HepG2 (cell line): Measurements from ENCODE around the gene NEDD4L. TPM values are rescaled to one million over a fixed set of nuclear protein-coding genes. Genes with fewer than 3 reads are reported as not detected.

Source experiments
- AHR ChIP-seq: IDR thresholded peaks from 2 replicates; pipeline ENCODE4 v1.6.1; 2018; ENCODE audit warnings: missing genetic modification reagents, missing compliant biosample characterization
- LCORL ChIP-seq, 2 experiments: fragments of 450-650 bp in 1 of 2; sonication (generic) in 1 of 2; formaldehyde crosslinking in 1 of 2; IDR thresholded peaks; 2 replicates each; pipeline versions ENCODE4 v1.5.0 to v1.6.1; 2017 to 2020; ENCODE audit warnings: antibody characterized with exemption in 1 of 2, missing genetic modification reagents in 1 of 2
- MATR3 ChIP-seq: sonication (generic); formaldehyde crosslinking; IDR thresholded peaks from 2 replicates; pipeline ENCODE4 v1.4.0; 2020; ENCODE audit warnings: missing genetic modification reagents
- PHF21A ChIP-seq: sonication (generic); formaldehyde crosslinking; IDR thresholded peaks from 2 replicates; pipeline ENCODE4 v1.5.0; 2020; ENCODE audit warnings: mild to moderate bottlenecking, missing genetic modification reagents
- POLR2A ChIP-seq, 2 experiments: IDR thresholded peaks; 2 replicates each; pipeline ENCODE4 v1.6.1; 2011; ENCODE audit warnings: low read depth in 2 of 2, low read length in 2 of 2, mild to moderate bottlenecking in 1 of 2, moderate library complexity in 1 of 2; ENCODE audit not compliant: insufficient read depth in 1 of 2
- TBL1XR1 ChIP-seq: fragments of 150-350 bp; IDR thresholded peaks from 2 replicates; pipeline ENCODE4 v1.6.1; 2014; ENCODE audit warnings: borderline replicate concordance, low read length; ENCODE audit not compliant: partially characterized antibody
- ZFX ChIP-seq: sonication (generic); formaldehyde crosslinking; IDR thresholded peaks from 2 replicates; pipeline ENCODE4 v1.4.0; 2020; ENCODE audit warnings: mild to moderate bottlenecking, low read depth, missing genetic modification reagents, moderate library complexity
- ZNF761 ChIP-seq: sonication (generic); formaldehyde crosslinking; conservative IDR thresholded peaks from 2 replicates; pipeline ENCODE4 v1.4.0; 2020; ENCODE audit warnings: mild to moderate bottlenecking, missing genetic modification reagents
- polyA plus RNA-seq, 8 experiments: library from polyadenylated mRNA; depleted of rRNA in 3 of 8; stranded (reverse) in 7 of 8; unstranded in 1 of 8; fragments of >200 nt; fragmentation: Illumina TruSeq in 4 of 8; extraction: Trizol in 4 of 8; gene quantifications; 2 replicates each; pipeline versions ENCODE4 v1.2.1 to v1.2.3, GENCODE V29; 2011 to 2016; ENCODE audit warnings: low read depth in 4 of 8, missing spikeins in 1 of 8, mixed read lengths in 1 of 8; ENCODE audit not compliant: insufficient read depth in 1 of 8
- total RNA-seq, 5 experiments: library from RNA; depleted of rRNA; stranded (reverse); fragments of >200 nt; fragmentation: Illumina TruSeq; extraction: Trizol; gene quantifications; 2 replicates each; pipeline ENCODE4 v1.2.3, GENCODE V29; 2016; ENCODE audit warnings: low read depth in 1 of 5
- TF ChIP-seq, protein P1 (sequence below): sonication (generic); formaldehyde crosslinking; IDR thresholded peaks from 2 replicates; pipeline ENCODE4 v1.4.0; 2020; ENCODE audit warnings: missing genetic modification reagents, borderline replicate concordance
- TF ChIP-seq, protein P2 (sequence below): sonication (generic); formaldehyde crosslinking; IDR thresholded peaks from 2 replicates; pipeline ENCODE4 v1.4.0; 2020; ENCODE audit warnings: missing genetic modification reagents, mild to moderate bottlenecking, borderline replicate concordance
- TF ChIP-seq, protein P3 (sequence below): sonication (generic); formaldehyde crosslinking; IDR thresholded peaks from 2 replicates; pipeline ENCODE4 v1.4.0; 2020; ENCODE audit warnings: mild to moderate bottlenecking, low read depth, missing genetic modification reagents
- TF ChIP-seq, protein P4 (sequence below): sonication (generic); formaldehyde crosslinking; IDR thresholded peaks from 2 replicates; pipeline ENCODE4 v1.5.1; 2020; ENCODE audit warnings: missing genetic modification reagents, mild to moderate bottlenecking, borderline replicate concordance
- TF ChIP-seq, protein P5 (sequence below): sonication (generic); formaldehyde crosslinking; IDR thresholded peaks from 2 replicates; pipeline ENCODE4 v1.4.0; 2020; ENCODE audit warnings: mild to moderate bottlenecking, missing genetic modification reagents

NEDD4L gene
- total and polyA plus RNA-seq, 2 of the 13 experiments (the other 11 are each of a cell fraction or from before 2014, with no cell fraction given) = 168 to 390 TPM

DNA sequence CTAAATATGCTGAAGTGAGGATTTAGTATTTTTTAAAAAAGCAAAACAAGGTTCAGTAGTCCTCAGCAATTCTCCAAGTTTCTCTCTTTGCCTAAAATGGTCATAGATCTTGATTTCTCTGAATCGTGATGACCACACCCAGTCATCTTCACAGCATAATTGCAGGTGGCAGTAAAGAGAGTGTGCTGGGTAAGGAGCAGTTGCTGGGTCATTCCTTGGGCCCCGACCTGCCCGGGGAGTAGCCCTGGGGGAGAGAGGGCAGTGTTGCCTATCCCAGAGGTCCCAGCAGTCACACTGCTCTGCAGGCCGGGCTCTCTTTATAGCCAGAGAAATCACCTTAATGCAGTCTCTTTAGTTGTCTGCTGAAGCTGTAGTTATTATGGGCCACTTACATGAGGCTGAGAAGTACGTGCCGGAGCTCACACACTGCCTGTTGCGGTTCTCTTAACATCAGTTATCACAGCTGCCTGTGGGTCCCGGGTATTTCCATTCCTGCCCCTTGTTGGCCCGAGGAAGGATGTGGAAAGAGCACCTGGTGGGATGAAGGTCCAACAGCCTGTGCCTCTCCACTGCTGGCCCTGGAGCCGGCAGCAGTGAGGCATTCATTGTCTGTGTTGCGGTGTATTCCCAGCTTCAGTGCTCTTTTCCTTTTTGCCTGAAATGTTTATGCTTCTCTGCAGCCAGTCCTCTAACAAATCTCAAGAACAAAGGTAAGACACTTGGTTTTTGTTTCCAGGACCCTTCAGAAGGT lies 354.8 kb downstream of the NEDD4L start (continued):
- peak; percentile 25 for TF ChIP-seq TBL1XR1
- TF ChIP-seq POLR2A (IDR thresholded peaks at IDR 0.05; ENCODE audit: insufficient read depth in 1 of 2, low read depth in 2 of 2, low read length in 2 of 2) = peak; percentile 42 to 67; a peak in 3 of 4 replicates
- 0 out of 2 replicates have a peak, but pooled peaks have one; percentile 42 for TF ChIP-seq ZNF761 (CRISPR knock-in tag)
- TF ChIP-seq LCORL (IDR thresholded peaks at IDR 0.05) = no peak
- 0 out of 2 replicates have a peak, but pooled peaks have one; percentile 29 for TF ChIP-seq LCORL (CRISPR knock-in tag; IDR thresholded peaks at IDR 0.05)
- TF ChIP-seq PHF21A (CRISPR knock-in tag) = peak; percentile 51; the same call in 1 of the 2 replicates
- TF ChIP-seq, protein P1, sequence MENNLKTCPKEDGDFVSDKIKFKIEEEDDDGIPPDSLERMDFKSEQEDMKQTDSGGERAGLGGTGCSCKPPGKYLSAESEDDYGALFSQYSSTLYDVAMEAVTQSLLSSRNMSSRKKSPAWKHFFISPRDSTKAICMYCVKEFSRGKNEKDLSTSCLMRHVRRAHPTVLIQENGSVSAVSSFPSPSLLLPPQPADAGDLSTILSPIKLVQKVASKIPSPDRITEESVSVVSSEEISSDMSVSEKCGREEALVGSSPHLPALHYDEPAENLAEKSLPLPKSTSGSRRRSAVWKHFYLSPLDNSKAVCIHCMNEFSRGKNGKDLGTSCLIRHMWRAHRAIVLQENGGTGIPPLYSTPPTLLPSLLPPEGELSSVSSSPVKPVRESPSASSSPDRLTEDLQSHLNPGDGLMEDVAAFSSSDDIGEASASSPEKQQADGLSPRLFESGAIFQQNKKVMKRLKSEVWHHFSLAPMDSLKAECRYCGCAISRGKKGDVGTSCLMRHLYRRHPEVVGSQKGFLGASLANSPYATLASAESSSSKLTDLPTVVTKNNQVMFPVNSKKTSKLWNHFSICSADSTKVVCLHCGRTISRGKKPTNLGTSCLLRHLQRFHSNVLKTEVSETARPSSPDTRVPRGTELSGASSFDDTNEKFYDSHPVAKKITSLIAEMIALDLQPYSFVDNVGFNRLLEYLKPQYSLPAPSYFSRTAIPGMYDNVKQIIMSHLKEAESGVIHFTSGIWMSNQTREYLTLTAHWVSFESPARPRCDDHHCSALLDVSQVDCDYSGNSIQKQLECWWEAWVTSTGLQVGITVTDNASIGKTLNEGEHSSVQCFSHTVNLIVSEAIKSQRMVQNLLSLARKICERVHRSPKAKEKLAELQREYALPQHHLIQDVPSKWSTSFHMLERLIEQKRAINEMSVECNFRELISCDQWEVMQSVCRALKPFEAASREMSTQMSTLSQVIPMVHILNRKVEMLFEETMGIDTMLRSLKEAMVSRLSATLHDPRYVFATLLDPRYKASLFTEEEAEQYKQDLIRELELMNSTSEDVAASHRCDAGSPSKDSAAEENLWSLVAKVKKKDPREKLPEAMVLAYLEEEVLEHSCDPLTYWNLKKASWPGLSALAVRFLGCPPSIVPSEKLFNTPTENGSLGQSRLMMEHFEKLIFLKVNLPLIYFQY = 0 out of 2 replicates have a peak, but pooled peaks have one; percentile 25
- TF ChIP-seq, protein P2, sequence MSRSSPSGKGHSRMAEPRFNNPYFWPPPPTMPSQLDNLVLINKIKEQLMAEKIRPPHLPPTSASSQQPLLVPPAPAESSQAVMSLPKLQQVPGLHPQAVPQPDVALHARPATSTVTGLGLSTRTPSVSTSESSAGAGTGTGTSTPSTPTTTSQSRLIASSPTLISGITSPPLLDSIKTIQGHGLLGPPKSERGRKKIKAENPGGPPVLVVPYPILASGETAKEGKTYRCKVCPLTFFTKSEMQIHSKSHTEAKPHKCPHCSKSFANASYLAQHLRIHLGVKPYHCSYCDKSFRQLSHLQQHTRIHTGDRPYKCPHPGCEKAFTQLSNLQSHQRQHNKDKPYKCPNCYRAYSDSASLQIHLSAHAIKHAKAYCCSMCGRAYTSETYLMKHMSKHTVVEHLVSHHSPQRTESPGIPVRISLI = no peak
- no peak for TF ChIP-seq MATR3
- TF ChIP-seq, protein P3, sequence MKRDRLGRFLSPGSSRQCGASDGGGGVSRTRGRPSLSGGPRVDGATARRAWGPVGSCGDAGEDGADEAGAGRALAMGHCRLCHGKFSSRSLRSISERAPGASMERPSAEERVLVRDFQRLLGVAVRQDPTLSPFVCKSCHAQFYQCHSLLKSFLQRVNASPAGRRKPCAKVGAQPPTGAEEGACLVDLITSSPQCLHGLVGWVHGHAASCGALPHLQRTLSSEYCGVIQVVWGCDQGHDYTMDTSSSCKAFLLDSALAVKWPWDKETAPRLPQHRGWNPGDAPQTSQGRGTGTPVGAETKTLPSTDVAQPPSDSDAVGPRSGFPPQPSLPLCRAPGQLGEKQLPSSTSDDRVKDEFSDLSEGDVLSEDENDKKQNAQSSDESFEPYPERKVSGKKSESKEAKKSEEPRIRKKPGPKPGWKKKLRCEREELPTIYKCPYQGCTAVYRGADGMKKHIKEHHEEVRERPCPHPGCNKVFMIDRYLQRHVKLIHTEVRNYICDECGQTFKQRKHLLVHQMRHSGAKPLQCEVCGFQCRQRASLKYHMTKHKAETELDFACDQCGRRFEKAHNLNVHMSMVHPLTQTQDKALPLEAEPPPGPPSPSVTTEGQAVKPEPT = peak; percentile 63; the same call in 1 of the 2 replicates
- TF ChIP-seq, protein P4, sequence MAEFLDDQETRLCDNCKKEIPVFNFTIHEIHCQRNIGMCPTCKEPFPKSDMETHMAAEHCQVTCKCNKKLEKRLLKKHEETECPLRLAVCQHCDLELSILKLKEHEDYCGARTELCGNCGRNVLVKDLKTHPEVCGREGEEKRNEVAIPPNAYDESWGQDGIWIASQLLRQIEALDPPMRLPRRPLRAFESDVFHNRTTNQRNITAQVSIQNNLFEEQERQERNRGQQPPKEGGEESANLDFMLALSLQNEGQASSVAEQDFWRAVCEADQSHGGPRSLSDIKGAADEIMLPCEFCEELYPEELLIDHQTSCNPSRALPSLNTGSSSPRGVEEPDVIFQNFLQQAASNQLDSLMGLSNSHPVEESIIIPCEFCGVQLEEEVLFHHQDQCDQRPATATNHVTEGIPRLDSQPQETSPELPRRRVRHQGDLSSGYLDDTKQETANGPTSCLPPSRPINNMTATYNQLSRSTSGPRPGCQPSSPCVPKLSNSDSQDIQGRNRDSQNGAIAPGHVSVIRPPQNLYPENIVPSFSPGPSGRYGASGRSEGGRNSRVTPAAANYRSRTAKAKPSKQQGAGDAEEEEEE (CRISPR knock-in tag) = no peak
- TF ChIP-seq AHR (CRISPR knock-in tag) = no peak
- TF ChIP-seq ZFX (CRISPR knock-in tag) = peak; percentile 52; the same call in 1 of the 2 replicates
- TF ChIP-seq, protein P5, sequence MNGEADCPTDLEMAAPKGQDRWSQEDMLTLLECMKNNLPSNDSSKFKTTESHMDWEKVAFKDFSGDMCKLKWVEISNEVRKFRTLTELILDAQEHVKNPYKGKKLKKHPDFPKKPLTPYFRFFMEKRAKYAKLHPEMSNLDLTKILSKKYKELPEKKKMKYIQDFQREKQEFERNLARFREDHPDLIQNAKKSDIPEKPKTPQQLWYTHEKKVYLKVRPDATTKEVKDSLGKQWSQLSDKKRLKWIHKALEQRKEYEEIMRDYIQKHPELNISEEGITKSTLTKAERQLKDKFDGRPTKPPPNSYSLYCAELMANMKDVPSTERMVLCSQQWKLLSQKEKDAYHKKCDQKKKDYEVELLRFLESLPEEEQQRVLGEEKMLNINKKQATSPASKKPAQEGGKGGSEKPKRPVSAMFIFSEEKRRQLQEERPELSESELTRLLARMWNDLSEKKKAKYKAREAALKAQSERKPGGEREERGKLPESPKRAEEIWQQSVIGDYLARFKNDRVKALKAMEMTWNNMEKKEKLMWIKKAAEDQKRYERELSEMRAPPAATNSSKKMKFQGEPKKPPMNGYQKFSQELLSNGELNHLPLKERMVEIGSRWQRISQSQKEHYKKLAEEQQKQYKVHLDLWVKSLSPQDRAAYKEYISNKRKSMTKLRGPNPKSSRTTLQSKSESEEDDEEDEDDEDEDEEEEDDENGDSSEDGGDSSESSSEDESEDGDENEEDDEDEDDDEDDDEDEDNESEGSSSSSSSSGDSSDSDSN (CRISPR knock-in tag) = peak; percentile 57; the same call in 1 of the 2 replicates
